PC-9 (cell line): Measurements from ENCODE around the gene RELL1. TPM values are rescaled to one million over a fixed set of nuclear protein-coding genes. Genes with fewer than 3 reads are reported as not detected.

Source experiments
- BruUV-seq: library from RNA; stranded (reverse); fragments of 400-500 nt; replicated peaks from 2 replicates; lab custom pipeline; 2021; lab: Mats Ljungman, UMichigan
- CTCF ChIA-PET: fragments of 300-600 bp; sonication (Branson Sonifier 250); formaldehyde crosslinking; loops from one replicate; lab custom pipeline; 2022; ENCODE audit warnings: antibody characterized with exemption; lab: Charles Lee
- POLR2A ChIA-PET: fragments of 300-600 bp; sonication (Branson Sonifier 250); formaldehyde crosslinking; loops from one replicate; lab custom pipeline; 2022; ENCODE audit warnings: antibody characterized with exemption; ENCODE audit not compliant: unreplicated experiment; lab: Charles Lee
- DNase-seq, 2 experiments: peaks; one replicate each; pipeline versions ENCODE4 v3.0.0 to v3.0.0-alpha.2; 2015 to 2022; ENCODE audit warnings: mixed read lengths in 1 of 2
- H2AFZ ChIP-seq: fragments of 200-600 bp; sonication (generic); 2 replicates; pipeline ENCODE4 v1.8.1; 2017; ENCODE audit warnings: antibody characterized with exemption
- H3F3A ChIP-seq: fragments of 200-600 bp; sonication (generic); 2 replicates; pipeline ENCODE4 v1.8.1; 2017; ENCODE audit warnings: antibody characterized with exemption, mild to moderate bottlenecking, low read depth; ENCODE audit not compliant: insufficient read depth
- H3K27ac ChIP-seq: fragments of 200-600 bp; sonication (generic); 2 replicates; pipeline ENCODE4 v1.6.1; 2016; ENCODE audit warnings: mixed run types
- H3K27me3 ChIP-seq: fragments of 200-600 bp; sonication (generic); 2 replicates; pipeline ENCODE4 v1.6.1; 2016; ENCODE audit warnings: low read depth, mixed run types; ENCODE audit not compliant: insufficient read depth
- H3K36me3 ChIP-seq: fragments of 200-600 bp; sonication (generic); 2 replicates; pipeline ENCODE4 v1.6.1; 2016; ENCODE audit warnings: low read depth, mixed run types
- H3K4me1 ChIP-seq: fragments of 200-600 bp; sonication (generic); replicated peaks from 2 replicates; pipeline ENCODE4 v1.6.1; 2016; ENCODE audit warnings: mixed run types; ENCODE audit not compliant: insufficient read depth
- H3K4me2 ChIP-seq: fragments of 200-600 bp; sonication (generic); 2 replicates; pipeline ENCODE4 v1.6.1; 2017; ENCODE audit warnings: mixed run types
- H3K4me3 ChIP-seq: fragments of 200-600 bp; sonication (generic); 2 replicates; pipeline ENCODE4 v1.6.1; 2016; ENCODE audit warnings: mixed run types
- H3K79me2 ChIP-seq: fragments of 200-600 bp; sonication (generic); 2 replicates; pipeline ENCODE4 v1.6.1; 2017; ENCODE audit warnings: low read depth, mixed run types
- H3K9me2 ChIP-seq: fragments of 200-600 bp; sonication (generic); 2 replicates; pipeline ENCODE4 v1.8.1; 2017; ENCODE audit warnings: mild to moderate bottlenecking; ENCODE audit not compliant: insufficient read depth
- H3K9me3 ChIP-seq: fragments of 200-600 bp; sonication (generic); 2 replicates; pipeline ENCODE4 v1.8.1; 2016; ENCODE audit warnings: low read depth; ENCODE audit not compliant: insufficient read depth
- H4K20me1 ChIP-seq: fragments of 200-600 bp; sonication (generic); 2 replicates; pipeline ENCODE4 v1.8.1; 2017; ENCODE audit not compliant: insufficient read depth
- CTCF ChIP-seq: fragments of 200-600 bp; sonication (generic); conservative IDR thresholded peaks from 2 replicates; pipeline ENCODE4 v1.6.1; 2017; ENCODE audit warnings: mixed run types, antibody characterized with exemption, mild to moderate bottlenecking, moderate library complexity
- EZH2 ChIP-seq: fragments of 200-600 bp; sonication (generic); IDR thresholded peaks from 2 replicates; pipeline ENCODE4 v1.8.0; 2017; ENCODE audit warnings: antibody characterized with exemption, low read depth
- intact Hi-C: fragments of 100-400 bp; cut with micrococcal nuclease; formaldehyde crosslinking; loops from one replicate; pipeline ENCODE4 v1.10.0; 2022; ENCODE audit not compliant: unreplicated experiment
- total RNA-seq: library from RNA; stranded (reverse); gene quantifications from 2 replicates; pipeline ENCODE4 v1.2.3, GENCODE V29; 2021

RELL1 gene
- total RNA-seq, 1 experiment from 2014 or later, result 18.5 TPM

DNA sequence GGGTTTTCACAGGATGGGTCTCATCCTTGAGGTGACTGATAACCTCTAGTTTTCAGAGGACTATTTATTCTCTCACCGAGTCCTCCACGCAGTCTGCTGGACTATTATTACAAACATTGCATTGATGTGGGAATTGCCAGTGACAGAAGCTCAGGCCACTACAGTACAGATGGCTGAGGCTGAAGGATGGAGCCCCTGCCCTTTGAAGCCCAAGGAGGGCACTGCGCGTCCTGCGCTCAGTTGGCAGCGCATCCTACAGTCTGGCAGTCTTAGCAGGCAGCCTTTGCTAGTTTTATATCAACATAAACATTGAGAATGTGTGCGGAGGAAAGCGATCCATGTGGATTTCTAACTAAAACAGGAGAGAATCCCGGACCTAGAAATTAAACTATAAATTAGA, 1.5 kb upstream of the RELL1 start:
- no peaks in the 10 kb centered on the region for H3K27me3 ChIP-seq
- no peaks in the 10 kb centered on the region for H3K36me3 ChIP-seq
- no TSS peak for BruUV-seq
- H4K20me1 ChIP-seq, result no peaks in the 10 kb centered on the region
- no peaks in the 10 kb centered on the region for H3K9me3 ChIP-seq
- ChIA-PET POLR2A (interaction anchor here (0.6 kb wide), 1 partner anchor 235 kb away, joined by 4 read pairs; no protein-coding TSS in a partner anchor), CTCF (no interaction called here)
- H3K4me2 ChIP-seq, result no peak overlapping the region
- no peak for DNase-seq
- H3F3A ChIP-seq, result peaks cover 8% of the 10 kb centered on the region; the same call in 1 of the 2 replicates
- no peak overlapping the region for H2AFZ ChIP-seq
- TF ChIP-seq EZH2, result no peak
- TF ChIP-seq CTCF, result no peak
- no peaks in the 10 kb centered on the region for H3K9me2 ChIP-seq
- H3K4me1 ChIP-seq, result peaks cover 12% of the 10 kb centered on the region; the same call in 1 of the 2 replicates
- intact Hi-C loops, result loop anchor here (5.0 kb wide), 1 partner anchor 85 kb away; no protein-coding TSS in a partner anchor
- no peak overlapping the region for H3K27ac ChIP-seq
- H3K4me3 ChIP-seq, result no peak overlapping the region
- no peaks in the 10 kb centered on the region for H3K79me2 ChIP-seq

DNA sequence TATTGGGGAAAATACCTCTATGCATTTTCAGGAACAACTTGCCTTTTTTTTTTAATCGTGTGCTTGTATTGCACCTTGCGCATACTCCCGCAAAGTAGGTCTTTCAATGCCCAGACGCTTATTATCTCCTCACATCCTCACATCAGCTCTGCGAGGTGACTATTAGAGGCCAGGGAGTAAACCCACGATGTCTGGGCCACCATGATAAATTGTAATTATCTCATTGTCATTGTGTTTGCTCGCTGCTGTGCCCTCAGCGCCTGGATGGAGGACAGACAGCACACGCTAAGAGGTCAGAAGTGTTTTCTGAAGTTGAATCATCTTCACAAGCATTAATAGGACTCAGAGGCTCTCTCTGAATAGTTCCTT, 1.0 kb upstream of the RELL1 start:
- no TSS peak for BruUV-seq
- H3K27me3 ChIP-seq, result no peaks in the 10 kb centered on the region
- peak overlapping the region; percentile 78 for H3K4me2 ChIP-seq
- peak overlapping the region; percentile 95; the same call in 1 of the 2 replicates for H2AFZ ChIP-seq
- peaks cover 12% of the 10 kb centered on the region; the same call in 1 of the 2 replicates for H3K4me1 ChIP-seq
- H3F3A ChIP-seq, result peaks cover 8% of the 10 kb centered on the region; the same call in 1 of the 2 replicates
- H3K36me3 ChIP-seq, result no peaks in the 10 kb centered on the region
- H4K20me1 ChIP-seq, result no peaks in the 10 kb centered on the region
- H3K9me2 ChIP-seq, result no peaks in the 10 kb centered on the region
- no peak for DNase-seq
- H3K9me3 ChIP-seq, result no peaks in the 10 kb centered on the region
- POLR2A ChIA-PET, result interaction anchor here (0.6 kb wide), 1 partner anchor 13 kb away, joined by 3 read pairs; no protein-coding TSS in a partner anchor
- H3K79me2 ChIP-seq, result no peaks in the 10 kb centered on the region
- intact Hi-C loops, result loop anchor here (5.0 kb wide), 1 partner anchor 85 kb away; no protein-coding TSS in a partner anchor
- TF ChIP-seq EZH2 (no peak), CTCF (no peak)
- CTCF ChIA-PET, result interaction anchor here (0.8 kb wide), 1 partner anchor 86 kb away, joined by 13 read pairs; no protein-coding TSS in a partner anchor
- peak overlapping the region; percentile 68 for H3K4me3 ChIP-seq
- H3K27ac ChIP-seq, result no peak overlapping the region

DNA sequence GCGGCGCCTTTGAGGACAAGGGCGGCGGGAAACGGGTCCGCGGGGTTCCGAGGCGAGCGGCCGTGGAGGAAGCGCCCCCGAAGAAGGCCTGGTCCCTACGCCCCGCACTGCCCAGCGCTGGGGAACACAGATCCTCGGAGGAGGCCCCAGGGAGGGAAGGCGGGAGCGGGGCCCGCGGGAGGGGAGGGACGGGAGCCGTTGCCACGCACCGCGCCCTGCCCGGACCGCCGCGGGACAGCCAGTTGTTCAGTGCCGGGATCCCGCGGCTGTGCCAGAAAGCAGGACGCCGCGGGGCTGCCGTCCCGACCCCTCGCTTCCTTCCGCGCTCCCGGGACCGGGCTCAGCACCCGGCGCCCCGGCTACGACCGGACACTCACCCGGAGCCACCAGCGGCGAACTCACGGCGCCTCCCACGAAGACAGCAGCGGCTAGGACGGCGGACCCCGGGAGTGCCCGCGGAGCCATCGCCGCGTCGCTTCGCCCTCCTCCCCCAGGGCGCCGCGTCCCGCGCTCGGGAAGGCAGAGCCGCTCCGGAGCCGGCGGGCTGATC, 278 bp downstream of the RELL1 start:
- Histone ChIP-seq H3K9me2 (no peaks in the 10 kb centered on the region), H3K4me2 (peak overlapping the region; percentile 89), H2AFZ (peak overlapping the region; percentile 80), H3F3A (peaks cover 8% of the 10 kb centered on the region; the same call in 1 of the 2 replicates), H3K36me3 (no peaks in the 10 kb centered on the region), H3K27ac (no peak overlapping the region), H3K9me3 (no peaks in the 10 kb centered on the region), H3K4me3 (peak overlapping the region; percentile 77), H3K79me2 (no peaks in the 10 kb centered on the region), H3K27me3 (no peaks in the 10 kb centered on the region), H4K20me1 (no peaks in the 10 kb centered on the region), H3K4me1 (peaks cover 12% of the 10 kb centered on the region; the same call in 1 of the 2 replicates)
- TF ChIP-seq EZH2, result no peak
- TF ChIP-seq CTCF, result no peak
- ChIA-PET POLR2A (interaction anchor here (0.6 to 0.7 kb wide), 2 partner anchors 32 to 233 kb away, joined by 3 to 4 read pairs; no protein-coding TSS in a partner anchor), CTCF (no interaction called here)
- intact Hi-C loops, result loop anchor here (2.0 to 5.0 kb wide), 2 partner anchors 84 to 117 kb away; no protein-coding TSS in a partner anchor
- BruUV-seq, result no TSS peak
- no peak for DNase-seq
